SH-SY5Y (cell line): ENCODE data around the gene BANP.

Source experiments
- GATA2 ChIP-seq: IDR thresholded peaks from 2 replicates; pipeline ENCODE4 v1.6.1; 2011; ENCODE audit warnings: mild to moderate bottlenecking, low read depth, low read length
- GATA3 ChIP-seq: IDR thresholded peaks from 2 replicates; pipeline ENCODE4 v1.6.1; 2011; ENCODE audit warnings: low read depth, mild to moderate bottlenecking, low read length, moderate library complexity

- TF ChIP-seq GATA3 = no peak
- no peak for TF ChIP-seq GATA2
Observed at GRCh38 chr16:88005968-88006367, 54.7 kb downstream of the BANP start.
